ENCODE results near the gene NR2C2. TPM values are rescaled to one million over a fixed set of nuclear protein-coding genes. Genes with fewer than 3 reads are reported as not detected.

Gene NR2C2
- total and polyA plus RNA-seq, 2 of the 13 experiments (the other 11 are each of a cell fraction or from before 2014, with no cell fraction given) = 7.8 to 11.8 TPM

- intact Hi-C loops (cut with micrococcal nuclease; ENCODE audit: unreplicated experiment) = no loop called here
- no peaks in the 10 kb centered on the region for H3K4me1 ChIP-seq (ENCODE audit: insufficient read depth, low read length)
- no peak for TF ChIP-seq ZFP41 (CRISPR knock-in tag; IDR thresholded peaks at IDR 0.05; ENCODE audit: borderline replicate concordance)
- no peak for TF ChIP-seq ARNT2 (CRISPR knock-in tag; IDR thresholded peaks at IDR 0.05; ENCODE audit: low read depth)
- TF ChIP-seq ZNF460 (CRISPR knock-in tag; IDR thresholded peaks at IDR 0.05; ENCODE audit: borderline replicate concordance) = no peak
- no peak for TF ChIP-seq ZSCAN29 (CRISPR knock-in tag; conservative IDR thresholded peaks at IDR 0.05)
- TF ChIP-seq, protein P1, sequence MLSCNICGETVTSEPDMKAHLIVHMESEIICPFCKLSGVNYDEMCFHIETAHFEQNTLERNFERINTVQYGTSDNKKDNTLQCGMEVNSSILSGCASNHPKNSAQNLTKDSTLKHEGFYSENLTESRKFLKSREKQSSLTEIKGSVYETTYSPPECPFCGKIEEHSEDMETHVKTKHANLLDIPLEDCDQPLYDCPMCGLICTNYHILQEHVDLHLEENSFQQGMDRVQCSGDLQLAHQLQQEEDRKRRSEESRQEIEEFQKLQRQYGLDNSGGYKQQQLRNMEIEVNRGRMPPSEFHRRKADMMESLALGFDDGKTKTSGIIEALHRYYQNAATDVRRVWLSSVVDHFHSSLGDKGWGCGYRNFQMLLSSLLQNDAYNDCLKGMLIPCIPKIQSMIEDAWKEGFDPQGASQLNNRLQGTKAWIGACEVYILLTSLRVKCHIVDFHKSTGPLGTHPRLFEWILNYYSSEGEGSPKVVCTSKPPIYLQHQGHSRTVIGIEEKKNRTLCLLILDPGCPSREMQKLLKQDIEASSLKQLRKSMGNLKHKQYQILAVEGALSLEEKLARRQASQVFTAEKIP (CRISPR knock-in tag; IDR thresholded peaks at IDR 0.05; ENCODE audit: borderline replicate concordance) = no peak
- TF ChIP-seq BHLHE40 (IDR thresholded peaks at IDR 0.05; ENCODE audit: low read length) = no peak
- no peak for TF ChIP-seq HMG20A (CRISPR knock-in tag; IDR thresholded peaks at IDR 0.05; ENCODE audit: borderline replicate concordance)
- no peak for TF ChIP-seq ZNF839 (CRISPR knock-in tag; IDR thresholded peaks at IDR 0.05; ENCODE audit: borderline replicate concordance)
- no peak for TF ChIP-seq MATR3 (CRISPR knock-in tag; IDR thresholded peaks at IDR 0.05)
- TF ChIP-seq, protein P2, sequence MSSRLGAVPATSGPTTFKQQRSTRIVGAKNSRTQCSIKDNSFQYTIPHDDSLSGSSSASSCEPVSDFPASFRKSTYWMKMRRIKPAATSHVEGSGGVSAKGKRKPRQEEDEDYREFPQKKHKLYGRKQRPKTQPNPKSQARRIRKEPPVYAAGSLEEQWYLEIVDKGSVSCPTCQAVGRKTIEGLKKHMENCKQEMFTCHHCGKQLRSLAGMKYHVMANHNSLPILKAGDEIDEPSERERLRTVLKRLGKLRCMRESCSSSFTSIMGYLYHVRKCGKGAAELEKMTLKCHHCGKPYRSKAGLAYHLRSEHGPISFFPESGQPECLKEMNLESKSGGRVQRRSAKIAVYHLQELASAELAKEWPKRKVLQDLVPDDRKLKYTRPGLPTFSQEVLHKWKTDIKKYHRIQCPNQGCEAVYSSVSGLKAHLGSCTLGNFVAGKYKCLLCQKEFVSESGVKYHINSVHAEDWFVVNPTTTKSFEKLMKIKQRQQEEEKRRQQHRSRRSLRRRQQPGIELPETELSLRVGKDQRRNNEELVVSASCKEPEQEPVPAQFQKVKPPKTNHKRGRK (CRISPR knock-in tag; IDR thresholded peaks at IDR 0.05) = no peak
- no peak for TF ChIP-seq ZSCAN31 (CRISPR knock-in tag; IDR thresholded peaks at IDR 0.05; ENCODE audit: low read depth)
- no peak for TF ChIP-seq ZNF598 (CRISPR knock-in tag; IDR thresholded peaks at IDR 0.05; ENCODE audit: borderline replicate concordance)
- TF ChIP-seq BRCA1 (CRISPR knock-in tag; IDR thresholded peaks at IDR 0.05) = no peak
- TF ChIP-seq, protein P3, sequence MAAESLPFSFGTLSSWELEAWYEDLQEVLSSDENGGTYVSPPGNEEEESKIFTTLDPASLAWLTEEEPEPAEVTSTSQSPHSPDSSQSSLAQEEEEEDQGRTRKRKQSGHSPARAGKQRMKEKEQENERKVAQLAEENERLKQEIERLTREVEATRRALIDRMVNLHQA (CRISPR knock-in tag; IDR thresholded peaks at IDR 0.05) = no peak
- TF ChIP-seq, protein P4, sequence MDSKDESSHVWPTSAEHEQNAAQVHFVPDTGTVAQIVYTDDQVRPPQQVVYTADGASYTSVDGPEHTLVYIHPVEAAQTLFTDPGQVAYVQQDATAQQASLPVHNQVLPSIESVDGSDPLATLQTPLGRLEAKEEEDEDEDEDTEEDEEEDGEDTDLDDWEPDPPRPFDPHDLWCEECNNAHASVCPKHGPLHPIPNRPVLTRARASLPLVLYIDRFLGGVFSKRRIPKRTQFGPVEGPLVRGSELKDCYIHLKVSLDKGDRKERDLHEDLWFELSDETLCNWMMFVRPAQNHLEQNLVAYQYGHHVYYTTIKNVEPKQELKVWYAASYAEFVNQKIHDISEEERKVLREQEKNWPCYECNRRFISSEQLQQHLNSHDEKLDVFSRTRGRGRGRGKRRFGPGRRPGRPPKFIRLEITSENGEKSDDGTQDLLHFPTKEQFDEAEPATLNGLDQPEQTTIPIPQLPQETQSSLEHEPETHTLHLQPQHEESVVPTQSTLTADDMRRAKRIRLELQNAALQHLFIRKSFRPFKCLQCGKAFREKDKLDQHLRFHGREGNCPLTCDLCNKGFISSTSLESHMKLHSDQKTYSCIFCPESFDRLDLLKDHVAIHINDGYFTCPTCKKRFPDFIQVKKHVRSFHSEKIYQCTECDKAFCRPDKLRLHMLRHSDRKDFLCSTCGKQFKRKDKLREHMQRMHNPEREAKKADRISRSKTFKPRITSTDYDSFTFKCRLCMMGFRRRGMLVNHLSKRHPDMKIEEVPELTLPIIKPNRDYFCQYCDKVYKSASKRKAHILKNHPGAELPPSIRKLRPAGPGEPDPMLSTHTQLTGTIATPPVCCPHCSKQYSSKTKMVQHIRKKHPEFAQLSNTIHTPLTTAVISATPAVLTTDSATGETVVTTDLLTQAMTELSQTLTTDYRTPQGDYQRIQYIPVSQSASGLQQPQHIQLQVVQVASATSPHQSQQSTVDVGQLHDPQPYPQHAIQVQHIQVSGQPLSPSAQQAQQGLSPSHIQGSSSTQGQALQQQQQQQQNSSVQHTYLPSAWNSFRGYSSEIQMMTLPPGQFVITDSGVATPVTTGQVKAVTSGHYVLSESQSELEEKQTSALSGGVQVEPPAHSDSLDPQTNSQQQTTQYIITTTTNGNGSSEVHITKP (CRISPR knock-in tag; IDR thresholded peaks at IDR 0.05; ENCODE audit: low read depth) = no peak
- TF ChIP-seq, protein P5, sequence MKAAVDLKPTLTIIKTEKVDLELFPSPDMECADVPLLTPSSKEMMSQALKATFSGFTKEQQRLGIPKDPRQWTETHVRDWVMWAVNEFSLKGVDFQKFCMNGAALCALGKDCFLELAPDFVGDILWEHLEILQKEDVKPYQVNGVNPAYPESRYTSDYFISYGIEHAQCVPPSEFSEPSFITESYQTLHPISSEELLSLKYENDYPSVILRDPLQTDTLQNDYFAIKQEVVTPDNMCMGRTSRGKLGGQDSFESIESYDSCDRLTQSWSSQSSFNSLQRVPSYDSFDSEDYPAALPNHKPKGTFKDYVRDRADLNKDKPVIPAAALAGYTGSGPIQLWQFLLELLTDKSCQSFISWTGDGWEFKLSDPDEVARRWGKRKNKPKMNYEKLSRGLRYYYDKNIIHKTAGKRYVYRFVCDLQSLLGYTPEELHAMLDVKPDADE (CRISPR knock-in tag; IDR thresholded peaks at IDR 0.05) = no peak
These were observed 15.4 kb downstream of the NR2C2 start for GRCh38 chr3:14962762-14963161.

More at GRCh38 chr3:14962762-14963161, 15.4 kb downstream of the NR2C2 start:
- H3K9ac ChIP-seq (ENCODE audit: insufficient read depth, low read depth, low read length) = no peak overlapping the region
- 96% methylated on average over 5 of the region's 5 CpGs for WGBS (ENCODE audit: low lambda C conversion rate)
- ChIA-PET CTCF (ENCODE audit: low intra/inter-chr PET ratio, low total read pairs) (no interaction called here), POLR2A (no interaction called here)
- peaks cover 17% of the 10 kb centered on the region for H3K79me2 ChIP-seq (ENCODE audit: insufficient read depth, low read length)
- H3K4me2 ChIP-seq (ENCODE audit: low read depth, low read length) = no peak overlapping the region
- no peak for ATAC-seq
- no peak overlapping the region for H3K27ac ChIP-seq (ENCODE audit: extremely low read length, insufficient read depth, low read length)
- no peak for FAIRE-seq
- no peaks in the 10 kb centered on the region for H4K20me1 ChIP-seq (ENCODE audit: insufficient read depth, low read length)
- no TSS peak for BruUV-seq (replicated peaks)
- H3K9me3 ChIP-seq (ENCODE audit: low read length) = no peaks in the 10 kb centered on the region
- in situ Hi-C loops (cut with HindIII; ENCODE audit: extremely low pct_ligation_motif_present, low pct_unique_long_range_greater_than_20kb) = no loop called here
- DNase-seq (ENCODE audit: low spot score) = no peak
- H3K4me3 ChIP-seq (replicated peaks in 1 of 3; ENCODE audit: insufficient read depth in 1 of 3, low read depth in 2 of 3, low read length in 3 of 3) = no peak overlapping the region
- no peaks in the 10 kb centered on the region for H3K27me3 ChIP-seq (ENCODE audit: control insufficient read depth in 1 of 2, insufficient read depth in 2 of 2, low read length in 2 of 2)
- peaks cover 0 to 27% of the 10 kb centered on the region in 2 experiments; a peak in 2 of 5 replicates for H3K36me3 ChIP-seq (replicated peaks in 1 of 2; ENCODE audit: control insufficient read depth in 1 of 2, insufficient read depth in 2 of 2, low read length in 2 of 2)
- H2AFZ ChIP-seq (ENCODE audit: low read length) = no peak overlapping the region
